H1 (cell line): ENCODE measurements around the gene LRFN3. TPM values are rescaled to one million over a fixed set of nuclear protein-coding genes. Genes with fewer than 3 reads are reported as not detected.

Experiments used
- CTCF ChIA-PET: fragments of 300-600 bp; sonication (Branson Sonifier 250); formaldehyde crosslinking; loops from one replicate; lab custom pipeline; 2021; ENCODE audit not compliant: partially characterized antibody; lab: Charles Lee
- POLR2A ChIA-PET: fragments of 300-600 bp; sonication (Branson Sonifier 250); formaldehyde crosslinking; loops from one replicate; lab custom pipeline; 2021; ENCODE audit warnings: inconsistent platforms; ENCODE audit not compliant: partially characterized antibody; lab: Charles Lee
- DNase-seq, 2 experiments: peaks; one replicate each; pipeline versions ENCODE4 v3.0.0 to v3.0.0-alpha.2; 2010 to 2022; ENCODE audit warnings: low spot score in 2 of 2, low read depth in 1 of 2, mixed read lengths in 1 of 2
- FAIRE-seq: peaks from 2 replicates; lab custom pipeline; 2011; peaks lifted over from hg19 to GRCh38; lab: Jason Lieb, UNC
- H2AFZ ChIP-seq: 2 replicates; pipeline ENCODE4 v1.8.1; 2012; ENCODE audit warnings: low read length, inconsistent platforms
- H2AK5ac ChIP-seq: 2 replicates; pipeline ENCODE4 v1.6.1; 2013; ENCODE audit warnings: low read depth, low read length
- H2BK120ac ChIP-seq: replicated peaks from 2 replicates; pipeline ENCODE3; 2013; ENCODE audit warnings: low read depth, low read length, inconsistent platforms
- H2BK12ac ChIP-seq: 2 replicates; pipeline ENCODE4 v1.6.1; 2013; ENCODE audit warnings: low read depth, low read length
- H2BK15ac ChIP-seq: 2 replicates; pipeline ENCODE4 v1.6.1; 2013; ENCODE audit warnings: low read length
- H2BK20ac ChIP-seq: 2 replicates; pipeline ENCODE4 v1.6.1; 2013; ENCODE audit warnings: low read length
- H2BK5ac ChIP-seq: 2 replicates; pipeline ENCODE4 v1.6.1; 2013; ENCODE audit warnings: low read depth, low read length
- H3K14ac ChIP-seq: 2 replicates; pipeline ENCODE4 v1.6.1; 2013; ENCODE audit warnings: inconsistent platforms; ENCODE audit not compliant: insufficient read length
- H3K18ac ChIP-seq: 2 replicates; pipeline ENCODE4 v1.6.1; 2013; ENCODE audit warnings: low read length; ENCODE audit errors: extremely low read depth
- H3K23ac ChIP-seq: 2 replicates; pipeline ENCODE4 v1.6.1; 2013; ENCODE audit warnings: inconsistent platforms; ENCODE audit not compliant: insufficient read length
- H3K23me2 ChIP-seq: 2 replicates; pipeline ENCODE4 v1.6.1; 2013; ENCODE audit warnings: low read depth, low read length
- H3K27ac ChIP-seq: 2 replicates; pipeline ENCODE4 v1.6.1; 2011; ENCODE audit warnings: low read depth, low read length, inconsistent platforms
- H3K27me3 ChIP-seq, 4 experiments: replicated peaks in 1 of 4; 1 replicate in 1 of 4; 2 replicates in 3 of 4; pipeline versions ENCODE4 v1.6.1 to v1.8.1; 2011 to 2013; ENCODE audit warnings: low read length in 3 of 4, mild to moderate bottlenecking in 3 of 4, inconsistent platforms in 2 of 4, mixed read lengths in 2 of 4, moderate library complexity in 1 of 4; ENCODE audit not compliant: control insufficient read depth in 3 of 4, insufficient read depth in 3 of 4; ENCODE audit errors: extremely low read depth in 1 of 4
- H3K36me3 ChIP-seq, 4 experiments: 2 replicates each; pipeline versions ENCODE4 v1.6.1 to v1.8.1; 2011 to 2013; ENCODE audit warnings: mild to moderate bottlenecking in 4 of 4, low read length in 3 of 4, moderate library complexity in 2 of 4, control low read depth in 1 of 4, inconsistent platforms in 1 of 4; ENCODE audit not compliant: insufficient read depth in 4 of 4, control insufficient read depth in 2 of 4
- H3K4ac ChIP-seq: replicated peaks from 2 replicates; pipeline ENCODE3; 2013; ENCODE audit warnings: low read length, low read depth, mixed read lengths, inconsistent platforms; ENCODE audit not compliant: insufficient read length
- H3K4me1 ChIP-seq, 4 experiments: replicated peaks in 1 of 4; 1 replicate in 1 of 4; 2 replicates in 3 of 4; pipeline versions ENCODE4 v1.6.1 to v1.8.1; 2011 to 2013; ENCODE audit warnings: low read length in 3 of 4, inconsistent platforms in 2 of 4, mixed read lengths in 1 of 4; ENCODE audit not compliant: insufficient read depth in 4 of 4, control insufficient read depth in 3 of 4
- H3K4me2 ChIP-seq, 2 experiments: 2 replicates each; pipeline versions ENCODE4 v1.6.1 to v1.8.1; 2011 to 2013; ENCODE audit warnings: low read depth in 2 of 2, low read length in 2 of 2, control low read depth in 1 of 2, inconsistent platforms in 1 of 2, mild to moderate bottlenecking in 1 of 2; ENCODE audit not compliant: insufficient read depth in 1 of 2
- H3K4me3 ChIP-seq, 4 experiments: fragments of 200-600, 300-600 bp in 1 of 4; sonication (generic), shearing (Covaris generic), sonication (Bioruptor Twin) in 1 of 4; 2 replicates each; pipeline versions ENCODE4 v1.5.1 to v1.8.1; 2011 to 2016; ENCODE audit warnings: low read length in 4 of 4, low read depth in 3 of 4, control low read depth in 2 of 4, inconsistent platforms in 2 of 4, mild to moderate bottlenecking in 2 of 4, mixed read lengths in 1 of 4, moderate library complexity in 1 of 4; ENCODE audit not compliant: insufficient read depth in 2 of 4; ENCODE audit errors: extremely low read depth in 1 of 4
- H3K56ac ChIP-seq: replicated peaks from 2 replicates; pipeline ENCODE3; 2013; ENCODE audit warnings: low read depth, mild to moderate bottlenecking, mixed read lengths, low read length, inconsistent platforms; ENCODE audit not compliant: insufficient read length
- H3K79me1 ChIP-seq: 2 replicates; pipeline ENCODE4 v1.6.1; 2013; ENCODE audit warnings: low read depth, low read length, control low read depth
- H3K79me2 ChIP-seq, 2 experiments: 2 replicates each; pipeline versions ENCODE4 v1.6.1 to v1.8.1; 2012 to 2013; ENCODE audit warnings: low read length in 2 of 2, mild to moderate bottlenecking in 2 of 2, inconsistent platforms in 1 of 2; ENCODE audit not compliant: insufficient read depth in 2 of 2, control insufficient read depth in 1 of 2
- H3K9ac ChIP-seq, 4 experiments: replicated peaks in 1 of 4; 1 replicate in 1 of 4; 2 replicates in 3 of 4; pipeline versions ENCODE4 v1.6.1 to v1.8.1; 2011 to 2013; ENCODE audit warnings: low read depth in 3 of 4, low read length in 3 of 4, control low read depth in 2 of 4, mild to moderate bottlenecking in 2 of 4, moderate library complexity in 2 of 4, inconsistent platforms in 1 of 4; ENCODE audit errors: extremely low read depth in 1 of 4
- H3K9me3 ChIP-seq, 2 experiments: 2 replicates each; pipeline versions ENCODE4 v1.6.1 to v1.8.1; 2012 to 2013; ENCODE audit warnings: mild to moderate bottlenecking in 2 of 2, moderate library complexity in 2 of 2, control low read depth in 1 of 2, inconsistent platforms in 1 of 2, low read depth in 1 of 2, low read length in 1 of 2, mixed read lengths in 1 of 2; ENCODE audit not compliant: insufficient read depth in 2 of 2
- H4K20me1 ChIP-seq, 2 experiments: replicated peaks in 1 of 2; 2 replicates each; pipeline versions ENCODE3 to v1.8.1; 2011 to 2013; ENCODE audit warnings: inconsistent platforms in 2 of 2, low read length in 2 of 2, mild to moderate bottlenecking in 1 of 2; ENCODE audit not compliant: insufficient read depth in 2 of 2, control insufficient read depth in 1 of 2
- H4K5ac ChIP-seq: 2 replicates; pipeline ENCODE4 v1.6.1; 2013; ENCODE audit warnings: low read length, low read depth, mixed read lengths, inconsistent platforms; ENCODE audit not compliant: insufficient read length
- H4K8ac ChIP-seq: 2 replicates; pipeline ENCODE4 v1.8.0; 2013; ENCODE audit warnings: mild to moderate bottlenecking, moderate library complexity, low read length, inconsistent platforms; ENCODE audit not compliant: insufficient read depth; ENCODE audit errors: extremely low read depth
- H4K91ac ChIP-seq: replicated peaks from 2 replicates; pipeline ENCODE3; 2013; ENCODE audit warnings: low read length, mixed read lengths, inconsistent platforms; ENCODE audit not compliant: insufficient read length
- BRCA1 ChIP-seq: IDR thresholded peaks from 2 replicates; pipeline ENCODE4 v1.6.1; 2012; ENCODE audit warnings: low read depth, low read length, improper control_type of control experiment
- EGR1 ChIP-seq: IDR thresholded peaks from 2 replicates; pipeline ENCODE4 v1.6.1; 2011; ENCODE audit warnings: low read depth, low read length, borderline replicate concordance
- JUN ChIP-seq: IDR thresholded peaks from 2 replicates; pipeline ENCODE4 v1.6.1; 2011; ENCODE audit warnings: low read depth, mild to moderate bottlenecking, improper control_type of control experiment, low read length
- MAFK ChIP-seq: IDR thresholded peaks from 2 replicates; pipeline ENCODE4 v1.6.1; 2012; ENCODE audit warnings: low read depth, mild to moderate bottlenecking, improper control_type of control experiment, low read length
- MAX ChIP-seq: IDR thresholded peaks from 2 replicates; pipeline ENCODE4 v1.6.1; 2012; ENCODE audit warnings: inconsistent platforms
- WGBS, 2 experiments: shearing (Covaris generic) in 1 of 2; methylation state at CpG; one replicate each; pipeline versions ENCODE4 v1.1.6 to v1.1.7; 2013 to 2015; ENCODE audit warnings: low lambda C conversion rate in 2 of 2, mixed read lengths in 2 of 2, inconsistent platforms in 1 of 2, low coverage in 1 of 2, missing lambda C conversion rate in 1 of 2; ENCODE audit not compliant: insufficient replicate concordance in 2 of 2, insufficient coverage in 1 of 2, insufficient read length in 1 of 2; ENCODE audit errors: extremely low coverage in 1 of 2, missing lambda C conversion rate in 1 of 2; 5-methylcytosine and 5-hydroxymethylcytosine counted together
- polyA plus RNA-seq, 7 experiments: library from polyadenylated mRNA; depleted of rRNA in 3 of 7; stranded (reverse) in 5 of 7; unstranded in 2 of 7; fragments of >200 nt in 5 of 7; fragments of 200-250 nt in 2 of 7; gene quantifications; 1 replicate in 5 of 7; 2 replicates in 1 of 7; 4 replicates in 1 of 7; pipeline versions ENCODE4 v1.2.1 to v1.2.3, GENCODE V29; 2011 to 2013; ENCODE audit warnings: missing spikeins in 2 of 7, mixed read lengths in 2 of 7
- total RNA-seq: library from RNA; stranded (reverse); fragmentation: NEBNext Ultra II Directional; extraction: Animal tissue kit (Norgen Biotek cat#: 25700); gene quantifications from 2 replicates; pipeline ENCODE4 v1.2.1, GENCODE V29; 2021

The LRFN3 gene
- total and polyA plus RNA-seq, 2 of the 8 experiments (the other 6 are each of a cell fraction or from before 2014, with no cell fraction given) = 4.6 to 16.8 TPM

GRCh38 chr19:35887197-35887596 lies 49.0 kb upstream of the LRFN3 start:
- H3K4me1 ChIP-seq = no peaks in the 10 kb centered on the region
- H4K5ac ChIP-seq = no peak overlapping the region
- H3K27ac ChIP-seq = no peak overlapping the region
- no peak overlapping the region for H3K4me3 ChIP-seq
- H3K23ac ChIP-seq = no peak overlapping the region
- no peak overlapping the region for H3K9ac ChIP-seq
- no peaks in the 10 kb centered on the region for H3K27me3 ChIP-seq
- H3K18ac ChIP-seq = no peak overlapping the region
- no peaks in the 10 kb centered on the region for H3K79me1 ChIP-seq
- no peak overlapping the region for H2BK5ac ChIP-seq
- no peak overlapping the region for H4K8ac ChIP-seq
- TF ChIP-seq MAFK = no peak
- no peak for TF ChIP-seq MAX
- no peak for TF ChIP-seq JUN
- no peak for TF ChIP-seq EGR1
- no peak for TF ChIP-seq BRCA1
- 91% methylated on average over 5 of the region's 5 CpGs; no CpG with 5 or more reads in 1 of the 2 experiments for WGBS, 2 experiments
- no peak overlapping the region for H4K91ac ChIP-seq
- no peaks in the 10 kb centered on the region for H3K79me2 ChIP-seq
- H2AFZ ChIP-seq = no peak overlapping the region
- no peak overlapping the region for H2AK5ac ChIP-seq
- H3K4ac ChIP-seq = no peak overlapping the region
- no peak overlapping the region for H2BK15ac ChIP-seq
- H3K36me3 ChIP-seq = peaks cover 10 to 25% (median 20%) of the 10 kb centered on the region in 4 experiments
- H3K56ac ChIP-seq = no peak overlapping the region
- H3K14ac ChIP-seq = no peak overlapping the region
- H4K20me1 ChIP-seq = peaks cover 0 to 6% of the 10 kb centered on the region in 2 experiments
- ChIA-PET POLR2A (interaction anchor here (1.2 to 1.9 kb wide), 2 partner anchors 9 to 45 kb away, joined by 4 to 6 read pairs; no protein-coding TSS in a partner anchor), CTCF (interaction anchor here (1.0 to 1.8 kb wide), 4 partner anchors 21 to 66 kb away, joined by 3 to 5 read pairs (median 4); partner anchors contain the start of gene TYROBP)
- no peak for DNase-seq
- no peak overlapping the region for H2BK20ac ChIP-seq
- H2BK120ac ChIP-seq = no peak overlapping the region
- H3K9me3 ChIP-seq = no peaks in the 10 kb centered on the region
- no peak for FAIRE-seq
- H3K23me2 ChIP-seq = no peaks in the 10 kb centered on the region
- H3K4me2 ChIP-seq = no peak overlapping the region
- no peak overlapping the region for H2BK12ac ChIP-seq
